Fibroblast of the conjunctiva (primary cell): ENCODE measurements around the gene SIRPD.
A peak's percentile ranks its signal among the peaks of the same experiment; 100 is the strongest.
"Not testable (repeated sequence)": the region's sequence is repeated elsewhere in the genome, so short reads cannot be mapped to it uniquely, and the experiment has no call there.

ENCODE experiments used
- DNase-seq: peaks from one replicate; pipeline ENCODE4 v3.0.0-alpha.2; 2010; ENCODE audit warnings: low read depth

Gene SIRPD

GRCh38 chr20:1537731-1538058 is 19.8 kb downstream of the SIRPD start:
- DNase-seq, result no peak

- no peak for DNase-seq
Observed at GRCh38 chr20:1536893-1537730, 20.4 kb downstream of the SIRPD start.

GRCh38 chr20:1535420-1536175 is 21.9 kb downstream of the SIRPD start:
- DNase-seq, result no peak

GRCh38 chr20:1534526-1534925 is 23.0 kb downstream of the SIRPD start:
- no peak for DNase-seq

- DNase-seq, result no peak
Observed at GRCh38 chr20:1533059-1533458, 24.4 kb downstream of the SIRPD start.

- no peak for DNase-seq
Observed at GRCh38 chr20:1528811-1529210, 28.7 kb downstream of the SIRPD start.

- no peak for DNase-seq
Observed at GRCh38 chr20:1527923-1528322, 29.6 kb downstream of the SIRPD start.

GRCh38 chr20:1526896-1527295 is 30.6 kb downstream of the SIRPD start:
- DNase-seq, result no peak

GRCh38 chr20:1526310-1526709 is 31.2 kb downstream of the SIRPD start:
- no peak for DNase-seq

GRCh38 chr20:1524004-1524403 is 33.5 kb downstream of the SIRPD start:
- DNase-seq, result no peak

- no peak for DNase-seq
Observed at GRCh38 chr20:1517010-1517409, 40.5 kb downstream of the SIRPD start.

- no peak for DNase-seq
Observed at GRCh38 chr20:1513801-1514200, 43.7 kb downstream of the SIRPD start.

- no peak for DNase-seq
Observed at GRCh38 chr20:1509237-1509636, 48.3 kb downstream of the SIRPD start.

GRCh38 chr20:1508574-1508973 is 48.9 kb downstream of the SIRPD start:
- no peak for DNase-seq

- no peak for DNase-seq
Observed at GRCh38 chr20:1507276-1507675, 50.2 kb downstream of the SIRPD start.

- DNase-seq, result no peak
Observed at GRCh38 chr20:1505871-1506270, 51.6 kb downstream of the SIRPD start.

- no peak for DNase-seq
Observed at GRCh38 chr20:1505361-1505760, 52.1 kb downstream of the SIRPD start.

- peak; percentile 84 for DNase-seq
Observed at GRCh38 chr20:1503564-1504227, 53.8 kb downstream of the SIRPD start.

- no peak for DNase-seq
Observed at GRCh38 chr20:1500496-1500895, 57.0 kb downstream of the SIRPD start.

GRCh38 chr20:1499528-1500420 is 57.7 kb downstream of the SIRPD start:
- no peak for DNase-seq

- DNase-seq, result not testable (repeated sequence)
Observed at GRCh38 chr20:1497371-1497770, 60.1 kb downstream of the SIRPD start.

- no peak for DNase-seq
Observed at GRCh38 chr20:1496930-1497329, 60.6 kb downstream of the SIRPD start.
